GM10266 (cell line): ENCODE data around the gene CD151.

ENCODE experiments used
- DNase-seq: peaks from one replicate; pipeline ENCODE4 v3.0.0; 2012; ENCODE audit errors: extremely low spot score
- TF ChIP-seq, protein P1 (sequence below): IDR thresholded peaks from 2 replicates; pipeline ENCODE4 v1.5.1; 2012; ENCODE audit warnings: mild to moderate bottlenecking, low read depth; ENCODE audit not compliant: control insufficient read depth, insufficient read depth; ENCODE audit errors: missing control alignments

CD151 gene

DNA sequence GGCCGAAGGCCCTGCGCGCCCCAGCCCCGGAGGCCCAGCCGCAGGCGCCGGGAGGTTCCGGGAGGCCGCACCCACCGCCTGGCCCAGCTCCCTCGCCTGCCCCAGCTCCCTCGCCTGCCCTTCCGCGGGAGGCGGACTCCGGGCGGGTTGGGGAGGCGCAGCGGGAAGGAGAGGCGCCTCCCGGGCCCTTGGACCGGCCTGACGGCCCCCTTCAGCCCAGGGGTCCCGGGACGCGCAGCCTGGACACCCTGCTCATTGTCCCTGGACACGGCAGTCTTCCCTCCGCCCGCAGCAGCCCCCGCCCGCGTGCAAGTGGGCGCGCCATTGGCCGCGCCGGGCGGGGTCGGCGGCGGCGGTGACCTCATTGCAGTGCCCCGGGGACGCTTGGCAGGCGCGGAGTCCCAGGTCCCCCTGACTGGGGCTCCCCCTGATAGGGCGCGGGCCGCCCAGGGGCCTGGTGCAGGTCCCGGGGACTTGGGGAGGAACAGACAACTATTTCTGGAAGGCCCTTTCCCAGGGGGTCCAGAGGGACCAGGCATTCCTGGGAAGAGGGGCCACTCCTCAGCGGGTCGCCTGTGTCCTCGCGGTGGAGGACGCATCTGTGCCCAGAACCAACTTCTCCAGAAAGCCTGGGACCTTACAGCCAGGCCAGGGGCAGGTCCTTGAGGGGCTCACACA, 501 bp downstream of the CD151 start:
- peak; percentile 80 for DNase-seq
- TF ChIP-seq, protein P1, sequence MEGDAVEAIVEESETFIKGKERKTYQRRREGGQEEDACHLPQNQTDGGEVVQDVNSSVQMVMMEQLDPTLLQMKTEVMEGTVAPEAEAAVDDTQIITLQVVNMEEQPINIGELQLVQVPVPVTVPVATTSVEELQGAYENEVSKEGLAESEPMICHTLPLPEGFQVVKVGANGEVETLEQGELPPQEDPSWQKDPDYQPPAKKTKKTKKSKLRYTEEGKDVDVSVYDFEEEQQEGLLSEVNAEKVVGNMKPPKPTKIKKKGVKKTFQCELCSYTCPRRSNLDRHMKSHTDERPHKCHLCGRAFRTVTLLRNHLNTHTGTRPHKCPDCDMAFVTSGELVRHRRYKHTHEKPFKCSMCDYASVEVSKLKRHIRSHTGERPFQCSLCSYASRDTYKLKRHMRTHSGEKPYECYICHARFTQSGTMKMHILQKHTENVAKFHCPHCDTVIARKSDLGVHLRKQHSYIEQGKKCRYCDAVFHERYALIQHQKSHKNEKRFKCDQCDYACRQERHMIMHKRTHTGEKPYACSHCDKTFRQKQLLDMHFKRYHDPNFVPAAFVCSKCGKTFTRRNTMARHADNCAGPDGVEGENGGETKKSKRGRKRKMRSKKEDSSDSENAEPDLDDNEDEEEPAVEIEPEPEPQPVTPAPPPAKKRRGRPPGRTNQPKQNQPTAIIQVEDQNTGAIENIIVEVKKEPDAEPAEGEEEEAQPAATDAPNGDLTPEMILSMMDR = no peak

DNA sequence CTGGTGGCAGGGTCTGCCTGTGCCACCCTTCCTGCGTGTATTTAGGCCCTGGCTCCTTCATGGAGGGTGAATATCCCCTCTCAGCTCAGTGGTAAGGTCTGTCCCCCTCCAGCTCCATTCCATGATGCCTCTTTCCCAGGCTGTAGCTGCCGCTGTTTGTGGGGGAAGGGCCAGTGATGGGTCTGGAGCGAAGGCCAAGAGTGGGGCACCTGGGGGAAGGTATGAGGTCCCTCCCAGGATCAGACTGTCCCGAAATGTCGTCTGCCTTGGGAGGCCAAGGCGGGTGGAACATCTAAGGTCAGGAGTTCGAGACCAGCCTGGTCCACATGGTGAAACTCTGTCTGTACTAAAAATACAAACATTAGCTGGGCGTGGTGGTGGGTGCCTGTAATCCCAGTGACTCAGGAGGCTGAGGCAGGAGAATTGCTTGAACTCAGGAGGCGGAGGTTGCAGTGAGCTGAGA, 1.1 kb downstream of the CD151 start:
- DNase-seq = no peak
- TF ChIP-seq, protein P1 = no peak

DNA sequence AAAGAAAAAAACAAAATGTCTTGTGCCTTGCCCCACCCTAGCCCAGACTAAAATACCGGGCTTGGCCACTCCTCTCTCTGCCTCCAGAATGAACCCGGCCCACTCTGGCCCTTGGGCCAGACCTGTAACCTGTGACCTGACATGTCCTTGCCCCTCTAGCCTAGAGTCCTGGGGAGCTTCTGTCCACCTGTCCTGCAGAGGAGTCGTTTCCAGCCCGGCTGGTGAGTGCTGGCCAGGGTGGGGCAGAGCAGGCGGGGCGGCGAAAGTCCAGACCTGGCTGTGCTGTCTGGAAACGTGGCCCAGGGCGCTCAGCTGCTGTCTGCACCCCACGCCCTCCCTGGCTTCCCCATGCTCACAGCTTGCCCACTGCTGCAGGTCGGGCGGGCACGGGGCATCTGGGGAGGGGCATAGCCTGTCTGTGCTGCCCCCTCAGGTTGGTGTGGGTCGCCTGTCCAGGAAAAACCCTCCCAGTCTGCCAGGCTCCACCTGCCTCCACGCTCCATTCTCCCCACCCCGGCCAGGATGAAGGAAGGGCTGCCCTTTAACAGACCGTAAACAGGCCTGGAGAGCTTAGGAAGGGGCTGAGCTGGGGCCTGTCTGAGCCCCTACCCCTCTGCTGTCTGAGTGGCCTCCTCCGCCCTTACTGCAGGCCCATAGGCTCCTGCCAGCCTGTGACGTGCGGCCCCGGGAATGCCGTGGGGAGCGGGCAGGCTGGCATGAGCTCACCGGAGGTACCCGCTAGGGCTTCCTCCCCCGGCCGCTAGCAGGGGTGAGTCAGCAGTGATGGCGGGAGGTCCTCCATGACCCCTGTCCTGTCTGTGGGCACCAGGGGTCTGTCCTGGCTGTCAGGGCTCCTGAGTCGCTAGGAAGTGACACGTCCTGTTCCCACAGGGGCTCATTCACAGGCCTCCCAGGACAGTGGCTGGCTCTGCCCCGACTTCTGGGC, 1.9 kb downstream of the CD151 start:
- TF ChIP-seq, protein P1 = no peak
- no peak for DNase-seq

DNA sequence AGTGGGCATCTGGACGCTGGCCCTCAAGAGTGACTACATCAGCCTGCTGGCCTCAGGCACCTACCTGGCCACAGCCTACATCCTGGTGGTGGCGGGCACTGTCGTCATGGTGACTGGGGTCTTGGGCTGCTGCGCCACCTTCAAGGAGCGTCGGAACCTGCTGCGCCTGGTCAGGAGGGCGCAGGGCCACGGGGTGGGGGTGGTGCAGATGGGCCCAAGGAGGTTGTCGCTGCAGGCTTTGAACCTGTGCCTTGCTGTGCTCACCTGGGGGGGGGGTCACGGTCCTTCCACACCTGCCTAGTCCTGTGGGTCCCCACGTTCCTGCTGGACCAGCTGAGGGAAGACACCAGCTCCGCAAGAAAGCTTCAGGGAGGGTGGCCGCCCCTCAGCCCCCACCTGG, 3.5 kb downstream of the CD151 start:
- no peak for DNase-seq

DNA sequence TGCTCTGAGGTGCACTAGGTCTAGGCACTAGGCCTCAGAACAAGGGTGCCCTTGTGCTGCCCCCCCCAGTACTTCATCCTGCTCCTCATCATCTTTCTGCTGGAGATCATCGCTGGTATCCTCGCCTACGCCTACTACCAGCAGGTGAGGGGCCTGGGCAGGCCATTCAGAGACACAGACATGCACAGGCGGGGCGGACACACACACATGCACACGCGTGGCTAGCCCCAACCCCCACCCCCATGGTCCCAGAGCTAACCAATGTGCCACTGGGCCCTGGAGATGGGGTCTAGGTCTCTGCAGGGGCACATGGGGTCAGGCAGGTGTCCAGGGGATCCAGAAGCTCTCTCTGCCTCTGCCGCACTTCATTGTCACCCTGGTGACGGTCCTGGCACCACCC, 3.9 kb downstream of the CD151 start:
- DNase-seq = no peak
- TF ChIP-seq, protein P1 = no peak

More for the DNA sequence above, 3.5 kb downstream of the CD151 start:
- TF ChIP-seq, protein P1 = no peak

DNA sequence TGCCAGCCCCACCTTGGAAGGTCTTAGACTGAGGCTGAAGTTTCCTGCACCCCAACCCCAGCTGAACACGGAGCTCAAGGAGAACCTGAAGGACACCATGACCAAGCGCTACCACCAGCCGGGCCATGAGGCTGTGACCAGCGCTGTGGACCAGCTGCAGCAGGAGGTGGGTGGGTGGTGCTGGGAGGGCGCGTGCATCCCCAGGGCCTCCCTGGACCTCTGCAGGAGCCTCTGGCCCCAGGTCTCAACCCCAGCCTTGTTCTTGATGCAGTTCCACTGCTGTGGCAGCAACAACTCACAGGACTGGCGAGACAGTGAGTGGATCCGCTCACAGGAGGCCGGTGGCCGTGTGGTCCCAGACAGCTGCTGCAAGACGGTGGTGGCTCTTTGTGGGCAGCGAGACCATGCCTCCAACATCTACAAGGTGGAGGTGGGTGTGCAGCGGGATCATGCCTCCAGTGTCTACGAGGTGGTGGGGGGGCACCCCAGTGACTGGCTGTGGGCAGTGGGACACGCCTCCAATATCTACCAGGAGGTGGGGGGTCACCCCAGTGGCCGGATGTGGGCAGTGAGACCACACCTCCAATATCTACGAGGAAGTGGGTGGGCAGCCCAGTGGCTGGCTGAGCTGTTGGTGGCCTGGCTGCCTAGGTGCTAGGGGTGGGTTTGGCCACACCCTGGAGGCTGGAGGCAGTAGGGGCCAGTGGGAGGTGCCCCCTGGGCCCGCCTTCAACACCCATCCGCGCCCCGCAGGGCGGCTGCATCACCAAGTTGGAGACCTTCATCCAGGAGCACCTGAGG, 4.6 kb downstream of the CD151 start:
- DNase-seq = no peak
- TF ChIP-seq, protein P1 = no peak
